ENCODE measurements around the gene CETN3.

The CETN3 gene

GRCh38 chr5:90424245-90424644, 14.7 kb upstream of the CETN3 start:
- H3K4me2 ChIP-seq (ENCODE audit: low read length) = no peak overlapping the region
- TF ChIP-seq EZH2phosphoT487 (IDR thresholded peaks at IDR 0.05; ENCODE audit: borderline replicate concordance, low read length) (no peak), CTCF (IDR thresholded peaks at IDR 0.05; ENCODE audit: low read depth, low read length, poor library complexity, severe bottlenecking) (no peak)
- no peaks in the 10 kb centered on the region for H3K9me3 ChIP-seq (ENCODE audit: control insufficient read depth, insufficient read depth, low read length)
- no peaks in the 10 kb centered on the region for H3K4me1 ChIP-seq (ENCODE audit: control insufficient read depth, low read length)
- no peaks in the 10 kb centered on the region for H3K79me2 ChIP-seq (ENCODE audit: control insufficient read depth, low read length)
- H3K27ac ChIP-seq (ENCODE audit: low read depth, low read length) = no peak overlapping the region
- peaks cover 13% of the 10 kb centered on the region for H3K27me3 ChIP-seq (ENCODE audit: control insufficient read depth, low read length)
- no peaks in the 10 kb centered on the region for H3F3A ChIP-seq (ENCODE audit: control insufficient read depth, insufficient read depth)
- H3K9me2 ChIP-seq (replicated peaks; ENCODE audit: control insufficient read depth, low read length) = no peaks in the 10 kb centered on the region
- no peak overlapping the region for H3K4me3 ChIP-seq (ENCODE audit: low read length)
- H4K20me1 ChIP-seq (ENCODE audit: control insufficient read depth, insufficient read depth, low read depth, low read length) = no peaks in the 10 kb centered on the region
- no peaks in the 10 kb centered on the region for H3K36me3 ChIP-seq (ENCODE audit: control insufficient read depth, low read length)

- Histone ChIP-seq H4K20me1 (ENCODE audit: control insufficient read depth, insufficient read depth, low read depth, low read length) (no peaks in the 10 kb centered on the region), H3K4me2 (ENCODE audit: low read length) (no peak overlapping the region), H3K4me1 (ENCODE audit: control insufficient read depth, low read length) (no peaks in the 10 kb centered on the region), H3K27me3 (ENCODE audit: control insufficient read depth, low read length) (peaks cover 6% of the 10 kb centered on the region; the same call in 1 of the 2 replicates), H3F3A (ENCODE audit: control insufficient read depth, insufficient read depth) (no peaks in the 10 kb centered on the region), H3K9me2 (replicated peaks; ENCODE audit: control insufficient read depth, low read length) (no peaks in the 10 kb centered on the region), H3K79me2 (ENCODE audit: control insufficient read depth, low read length) (no peaks in the 10 kb centered on the region), H3K36me3 (ENCODE audit: control insufficient read depth, low read length) (no peaks in the 10 kb centered on the region), H3K4me3 (ENCODE audit: low read length) (no peak overlapping the region), H3K27ac (ENCODE audit: low read depth, low read length) (no peak overlapping the region), H3K9me3 (ENCODE audit: control insufficient read depth, insufficient read depth, low read length) (no peaks in the 10 kb centered on the region)
- TF ChIP-seq EZH2phosphoT487 (IDR thresholded peaks at IDR 0.05; ENCODE audit: borderline replicate concordance, low read length) = no peak
- peak; percentile 38 for TF ChIP-seq CTCF (IDR thresholded peaks at IDR 0.05; ENCODE audit: low read depth, low read length, poor library complexity, severe bottlenecking)
Observed at GRCh38 chr5:90421136-90421535, 11.6 kb upstream of the CETN3 start.

GRCh38 chr5:90418214-90418613, 8.7 kb upstream of the CETN3 start:
- no peaks in the 10 kb centered on the region for H3K79me2 ChIP-seq (ENCODE audit: control insufficient read depth, low read length)
- no peaks in the 10 kb centered on the region for H4K20me1 ChIP-seq (ENCODE audit: control insufficient read depth, insufficient read depth, low read depth, low read length)
- no peak overlapping the region for H3K4me3 ChIP-seq (ENCODE audit: low read length)
- H3K27ac ChIP-seq (ENCODE audit: low read depth, low read length) = no peak overlapping the region
- no peaks in the 10 kb centered on the region for H3K9me3 ChIP-seq (ENCODE audit: control insufficient read depth, insufficient read depth, low read length)
- no peaks in the 10 kb centered on the region for H3K4me1 ChIP-seq (ENCODE audit: control insufficient read depth, low read length)
- peaks cover 5% of the 10 kb centered on the region; the same call in 1 of the 2 replicates for H3K27me3 ChIP-seq (ENCODE audit: control insufficient read depth, low read length)
- no peak for TF ChIP-seq EZH2phosphoT487 (IDR thresholded peaks at IDR 0.05; ENCODE audit: borderline replicate concordance, low read length)
- TF ChIP-seq CTCF (IDR thresholded peaks at IDR 0.05; ENCODE audit: low read depth, low read length, poor library complexity, severe bottlenecking) = no peak
- H3K4me2 ChIP-seq (ENCODE audit: low read length) = no peak overlapping the region
- H3K9me2 ChIP-seq (replicated peaks; ENCODE audit: control insufficient read depth, low read length) = no peaks in the 10 kb centered on the region
- H3F3A ChIP-seq (ENCODE audit: control insufficient read depth, insufficient read depth) = no peaks in the 10 kb centered on the region
- no peaks in the 10 kb centered on the region for H3K36me3 ChIP-seq (ENCODE audit: control insufficient read depth, low read length)
